Measurements from ENCODE around the gene KCNN4.
"Not testable (repeated sequence)": the region's sequence is repeated elsewhere in the genome, so short reads cannot be mapped to it uniquely, and the experiment has no call there.

DNA sequence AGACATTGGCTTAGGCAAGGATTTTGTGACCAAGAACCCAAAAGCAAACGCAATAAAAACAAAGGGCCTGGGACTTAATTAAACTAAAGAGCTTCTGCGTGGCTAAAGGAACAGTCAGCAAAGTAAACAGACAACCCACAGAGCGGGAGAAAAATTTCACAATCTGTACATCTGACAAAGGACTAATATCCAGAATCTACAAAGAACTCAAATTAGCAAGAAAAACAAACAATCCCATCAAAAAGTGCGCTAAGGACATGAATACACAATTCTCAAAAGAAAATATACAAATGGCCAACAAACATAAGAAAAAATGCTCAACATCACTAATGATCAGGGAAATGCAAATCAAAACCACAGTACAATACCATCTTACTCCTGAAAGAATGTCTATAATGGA lies 43.8 kb upstream of the KCNN4 start:
- TF ChIP-seq, protein P1, sequence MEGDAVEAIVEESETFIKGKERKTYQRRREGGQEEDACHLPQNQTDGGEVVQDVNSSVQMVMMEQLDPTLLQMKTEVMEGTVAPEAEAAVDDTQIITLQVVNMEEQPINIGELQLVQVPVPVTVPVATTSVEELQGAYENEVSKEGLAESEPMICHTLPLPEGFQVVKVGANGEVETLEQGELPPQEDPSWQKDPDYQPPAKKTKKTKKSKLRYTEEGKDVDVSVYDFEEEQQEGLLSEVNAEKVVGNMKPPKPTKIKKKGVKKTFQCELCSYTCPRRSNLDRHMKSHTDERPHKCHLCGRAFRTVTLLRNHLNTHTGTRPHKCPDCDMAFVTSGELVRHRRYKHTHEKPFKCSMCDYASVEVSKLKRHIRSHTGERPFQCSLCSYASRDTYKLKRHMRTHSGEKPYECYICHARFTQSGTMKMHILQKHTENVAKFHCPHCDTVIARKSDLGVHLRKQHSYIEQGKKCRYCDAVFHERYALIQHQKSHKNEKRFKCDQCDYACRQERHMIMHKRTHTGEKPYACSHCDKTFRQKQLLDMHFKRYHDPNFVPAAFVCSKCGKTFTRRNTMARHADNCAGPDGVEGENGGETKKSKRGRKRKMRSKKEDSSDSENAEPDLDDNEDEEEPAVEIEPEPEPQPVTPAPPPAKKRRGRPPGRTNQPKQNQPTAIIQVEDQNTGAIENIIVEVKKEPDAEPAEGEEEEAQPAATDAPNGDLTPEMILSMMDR (IDR thresholded peaks at IDR 0.05; ENCODE audit: borderline replicate concordance, extremely low read depth, low read length, poor library complexity, severe bottlenecking), result not testable (repeated sequence)
- not testable (repeated sequence) for TF ChIP-seq EZH2 (IDR thresholded peaks at IDR 0.05; ENCODE audit: borderline replicate concordance, low read depth, low read length, severe bottlenecking)

All from DND-41 (cell line).